ENCODE measurements around the gene ADSS1.

The ADSS1 gene

GRCh38 chr14:104792101-104792884 is 68.3 kb downstream of the ADSS1 start:
- H3K4me1 ChIP-seq (ENCODE audit: control insufficient read depth, insufficient read depth, low read depth, low read length): peaks cover 54% of the 10 kb centered on the region
- H4K8ac ChIP-seq (ENCODE audit: low read length): no peak overlapping the region
- H2AK5ac ChIP-seq (ENCODE audit: low read length, severe bottlenecking): no peak overlapping the region
- no peak overlapping the region for H3K9ac ChIP-seq (ENCODE audit: low read length)
- H2BK15ac ChIP-seq (ENCODE audit: low read depth, poor library complexity, severe bottlenecking): no peak overlapping the region
- peaks cover 28 to 58% of the 10 kb centered on the region in 2 experiments for H3K36me3 ChIP-seq (ENCODE audit: control insufficient read depth in 1 of 2, insufficient read depth in 2 of 2, low read depth in 1 of 2, low read length in 2 of 2)
- no peaks in the 10 kb centered on the region for H3K9me3 ChIP-seq (ENCODE audit: control insufficient read depth, low read length)
- H3K4me3 ChIP-seq (ENCODE audit: insufficient read depth in 1 of 2, low read depth in 1 of 2, low read length in 2 of 2): no peak overlapping the region
- no peaks in the 10 kb centered on the region for H3K27me3 ChIP-seq (ENCODE audit: control insufficient read depth in 1 of 2, insufficient read depth in 1 of 2, low read length in 2 of 2)
- no peak overlapping the region for H2AFZ ChIP-seq (ENCODE audit: low read depth, low read length)
- no peak overlapping the region for H3K4ac ChIP-seq (ENCODE audit: low read depth in 1 of 2, low read length in 2 of 2)
- no peak overlapping the region for H2BK5ac ChIP-seq (ENCODE audit: low read depth, low read length, poor library complexity, severe bottlenecking)
- H3K4me2 ChIP-seq (ENCODE audit: low read length, poor library complexity, severe bottlenecking): no peak overlapping the region
- no peak overlapping the region for H3K23ac ChIP-seq (ENCODE audit: low read length in 2 of 2)
- no peak overlapping the region for H3K14ac ChIP-seq (ENCODE audit: low read length in 2 of 2)
- peak overlapping the region in 1 of 2 experiments; percentile 48 for H3K18ac ChIP-seq (ENCODE audit: low read depth in 1 of 2, low read length in 2 of 2)
- peaks cover 25% of the 10 kb centered on the region for H3K79me1 ChIP-seq (replicated peaks; ENCODE audit: low read length, poor library complexity, severe bottlenecking)
- no peak for DNase-seq
- no peak overlapping the region for H3K27ac ChIP-seq (ENCODE audit: low read length, poor library complexity, severe bottlenecking)
- 96% methylated on average over 25 of the region's 25 CpGs for WGBS
- no peak overlapping the region for H2BK12ac ChIP-seq (ENCODE audit: low read length in 2 of 2)
- no peak overlapping the region for H2BK120ac ChIP-seq (ENCODE audit: low read depth, low read length)
- peak overlapping the region; percentile 29 for H4K91ac ChIP-seq (ENCODE audit: low read length)

GRCh38 chr14:104792945-104793702 is 69.1 kb downstream of the ADSS1 start:
- H3K9ac ChIP-seq (ENCODE audit: low read length): peak overlapping the region; percentile 91
- H3K27ac ChIP-seq (ENCODE audit: low read length, poor library complexity, severe bottlenecking): no peak overlapping the region
- H3K18ac ChIP-seq (ENCODE audit: low read depth in 1 of 2, low read length in 2 of 2): no peak overlapping the region
- peaks cover 25 to 50% of the 10 kb centered on the region in 2 experiments for H3K36me3 ChIP-seq (ENCODE audit: control insufficient read depth in 1 of 2, insufficient read depth in 2 of 2, low read depth in 1 of 2, low read length in 2 of 2)
- no peak overlapping the region for H2BK5ac ChIP-seq (ENCODE audit: low read depth, low read length, poor library complexity, severe bottlenecking)
- no peak for DNase-seq
- WGBS: 84% methylated on average over 16 of the region's 16 CpGs
- H2BK120ac ChIP-seq (ENCODE audit: low read depth, low read length): no peak overlapping the region
- no peak overlapping the region for H4K8ac ChIP-seq (ENCODE audit: low read length)
- peak overlapping the region in 1 of 2 experiments; percentile 91 for H3K4me3 ChIP-seq (ENCODE audit: insufficient read depth in 1 of 2, low read depth in 1 of 2, low read length in 2 of 2)
- H3K14ac ChIP-seq (ENCODE audit: low read length in 2 of 2): peak overlapping the region in 1 of 2 experiments; percentile 84
- no peak overlapping the region for H4K91ac ChIP-seq (ENCODE audit: low read length)
- H3K23ac ChIP-seq (ENCODE audit: low read length in 2 of 2): no peak overlapping the region
- H2BK15ac ChIP-seq (ENCODE audit: low read depth, poor library complexity, severe bottlenecking): no peak overlapping the region
- no peaks in the 10 kb centered on the region for H3K9me3 ChIP-seq (ENCODE audit: control insufficient read depth, low read length)
- H3K79me1 ChIP-seq (replicated peaks; ENCODE audit: low read length, poor library complexity, severe bottlenecking): peaks cover 17% of the 10 kb centered on the region
- H3K4me1 ChIP-seq (ENCODE audit: control insufficient read depth, insufficient read depth, low read depth, low read length): peaks cover 60% of the 10 kb centered on the region
- no peak overlapping the region for H2BK12ac ChIP-seq (ENCODE audit: low read length in 2 of 2)
- no peak overlapping the region for H2AK5ac ChIP-seq (ENCODE audit: low read length, severe bottlenecking)
- no peak overlapping the region for H3K4ac ChIP-seq (ENCODE audit: low read depth in 1 of 2, low read length in 2 of 2)
- H3K27me3 ChIP-seq (ENCODE audit: control insufficient read depth in 1 of 2, insufficient read depth in 1 of 2, low read length in 2 of 2): no peaks in the 10 kb centered on the region
- no peak overlapping the region for H2AFZ ChIP-seq (ENCODE audit: low read depth, low read length)
- H3K4me2 ChIP-seq (ENCODE audit: low read length, poor library complexity, severe bottlenecking): no peak overlapping the region

- no peak overlapping the region for H2AK5ac ChIP-seq (ENCODE audit: low read length, severe bottlenecking)
- no peak overlapping the region for H3K23ac ChIP-seq (ENCODE audit: low read length in 2 of 2)
- no peak overlapping the region for H2BK5ac ChIP-seq (ENCODE audit: low read depth, low read length, poor library complexity, severe bottlenecking)
- peaks cover 23 to 45% of the 10 kb centered on the region in 2 experiments for H3K36me3 ChIP-seq (ENCODE audit: control insufficient read depth in 1 of 2, insufficient read depth in 2 of 2, low read depth in 1 of 2, low read length in 2 of 2)
- H3K18ac ChIP-seq (ENCODE audit: low read depth in 1 of 2, low read length in 2 of 2): no peak overlapping the region
- H2BK120ac ChIP-seq (ENCODE audit: low read depth, low read length): no peak overlapping the region
- H2BK12ac ChIP-seq (ENCODE audit: low read length in 2 of 2): no peak overlapping the region
- peaks cover 57% of the 10 kb centered on the region for H3K4me1 ChIP-seq (ENCODE audit: control insufficient read depth, insufficient read depth, low read depth, low read length)
- peak overlapping the region in 1 of 2 experiments; percentile 91 for H3K4me3 ChIP-seq (ENCODE audit: insufficient read depth in 1 of 2, low read depth in 1 of 2, low read length in 2 of 2)
- H2AFZ ChIP-seq (ENCODE audit: low read depth, low read length): no peak overlapping the region
- H2BK15ac ChIP-seq (ENCODE audit: low read depth, poor library complexity, severe bottlenecking): no peak overlapping the region
- no peak overlapping the region for H4K8ac ChIP-seq (ENCODE audit: low read length)
- H3K4ac ChIP-seq (ENCODE audit: low read depth in 1 of 2, low read length in 2 of 2): no peak overlapping the region
- H3K14ac ChIP-seq (ENCODE audit: low read length in 2 of 2): peak overlapping the region in 1 of 2 experiments; percentile 84
- no peak overlapping the region for H3K27ac ChIP-seq (ENCODE audit: low read length, poor library complexity, severe bottlenecking)
- H4K91ac ChIP-seq (ENCODE audit: low read length): no peak overlapping the region
- peaks cover 13% of the 10 kb centered on the region for H3K79me1 ChIP-seq (replicated peaks; ENCODE audit: low read length, poor library complexity, severe bottlenecking)
- 54% methylated on average over 2 of the region's 2 CpGs for WGBS
- DNase-seq: no peak
- H3K4me2 ChIP-seq (ENCODE audit: low read length, poor library complexity, severe bottlenecking): peak overlapping the region; percentile 85
- no peaks in the 10 kb centered on the region for H3K27me3 ChIP-seq (ENCODE audit: control insufficient read depth in 1 of 2, insufficient read depth in 1 of 2, low read length in 2 of 2)
- H3K9ac ChIP-seq (ENCODE audit: low read length): peak overlapping the region; percentile 91
- no peaks in the 10 kb centered on the region for H3K9me3 ChIP-seq (ENCODE audit: control insufficient read depth, low read length)
Observed at GRCh38 chr14:104793703-104793959, 69.6 kb downstream of the ADSS1 start.

- Histone ChIP-seq H2BK5ac (ENCODE audit: low read depth, low read length, poor library complexity, severe bottlenecking) (no peak overlapping the region), H2BK12ac (ENCODE audit: low read length in 2 of 2) (no peak overlapping the region), H3K9ac (ENCODE audit: low read length) (peak overlapping the region; percentile 91), H4K8ac (ENCODE audit: low read length) (no peak overlapping the region), H3K14ac (ENCODE audit: low read length in 2 of 2) (peak overlapping the region in 1 of 2 experiments; percentile 84), H2BK120ac (ENCODE audit: low read depth, low read length) (no peak overlapping the region), H3K36me3 (ENCODE audit: control insufficient read depth in 1 of 2, insufficient read depth in 2 of 2, low read depth in 1 of 2, low read length in 2 of 2) (peaks cover 23 to 40% of the 10 kb centered on the region in 2 experiments), H3K4ac (ENCODE audit: low read depth in 1 of 2, low read length in 2 of 2) (no peak overlapping the region), H2BK15ac (ENCODE audit: low read depth, poor library complexity, severe bottlenecking) (no peak overlapping the region), H2AK5ac (ENCODE audit: low read length, severe bottlenecking) (no peak overlapping the region), H3K27ac (ENCODE audit: low read length, poor library complexity, severe bottlenecking) (peak overlapping the region; percentile 38), H3K4me2 (ENCODE audit: low read length, poor library complexity, severe bottlenecking) (peak overlapping the region; percentile 85), H3K18ac (ENCODE audit: low read depth in 1 of 2, low read length in 2 of 2) (peak overlapping the region in 1 of 2 experiments; percentile 29), H3K79me1 (replicated peaks; ENCODE audit: low read length, poor library complexity, severe bottlenecking) (peaks cover 13% of the 10 kb centered on the region), H4K91ac (ENCODE audit: low read length) (no peak overlapping the region), H3K9me3 (ENCODE audit: control insufficient read depth, low read length) (no peaks in the 10 kb centered on the region), H3K4me1 (ENCODE audit: control insufficient read depth, insufficient read depth, low read depth, low read length) (peaks cover 59% of the 10 kb centered on the region), H3K27me3 (ENCODE audit: control insufficient read depth in 1 of 2, insufficient read depth in 1 of 2, low read length in 2 of 2) (no peaks in the 10 kb centered on the region), H2AFZ (ENCODE audit: low read depth, low read length) (no peak overlapping the region), H3K23ac (ENCODE audit: low read length in 2 of 2) (no peak overlapping the region), H3K4me3 (ENCODE audit: insufficient read depth in 1 of 2, low read depth in 1 of 2, low read length in 2 of 2) (peak overlapping the region; percentile 45 to 91)
- WGBS: 7% methylated on average over 15 of the region's 15 CpGs
- peak; percentile 88 for DNase-seq
Observed at GRCh38 chr14:104794099-104794498, 70.1 kb downstream of the ADSS1 start.

All from mesenchymal stem cell (in vitro differentiated cells and primary cell).